ENCODE measurements around the gene GPR75.

The GPR75 gene

DNA sequence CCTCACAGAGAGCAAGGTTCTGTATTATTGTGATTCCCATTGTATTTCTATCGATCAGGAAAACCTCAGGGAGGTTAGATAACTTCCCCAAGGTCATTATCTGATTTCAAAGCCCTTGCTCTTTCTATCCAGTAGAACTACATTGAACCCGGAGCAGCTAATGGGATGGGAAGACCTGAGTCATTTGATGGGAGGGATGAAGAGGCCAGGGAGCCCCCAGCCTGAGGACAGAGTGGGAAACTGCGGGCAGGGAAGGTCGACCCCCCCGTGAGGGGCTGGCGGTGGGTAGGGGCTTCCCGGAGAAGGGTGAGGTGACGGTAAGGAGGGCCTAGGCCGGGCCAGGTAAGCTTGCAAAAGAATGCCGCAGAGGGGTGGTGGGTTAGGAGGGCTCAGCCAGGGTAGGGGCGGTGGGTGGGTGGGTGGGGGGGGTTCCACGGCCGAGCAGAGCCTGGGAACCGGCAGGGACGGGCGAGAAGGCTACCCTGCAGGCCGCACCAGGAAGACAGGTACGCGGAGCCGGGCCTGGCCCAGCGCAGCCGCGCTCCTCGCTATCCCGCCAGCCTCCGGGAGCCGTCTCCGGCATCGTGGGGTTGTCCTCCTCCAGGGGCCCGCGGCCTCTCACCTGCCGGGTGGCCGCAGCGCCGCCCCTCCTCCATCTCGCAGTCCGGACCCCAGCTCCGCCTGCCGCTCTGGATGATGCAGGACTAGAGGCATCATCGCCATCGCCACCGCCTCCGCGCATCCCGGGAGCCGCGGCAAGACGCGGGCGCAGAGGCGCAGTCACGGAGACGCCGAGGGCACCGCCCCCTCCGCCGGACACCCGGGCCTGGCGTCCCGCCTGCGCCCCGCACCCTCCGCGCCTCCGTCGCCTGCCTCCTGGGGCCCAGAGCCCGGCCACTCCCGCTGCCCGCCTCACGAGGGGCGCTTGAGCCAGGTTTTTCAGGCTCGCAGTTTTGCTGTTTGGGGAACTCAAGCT is at the start of gene GPR75:
Gene GPR75 (minus strand): TSS at position 762 of the 976 bp plus-strand sequence. CDS start 5,211 bp downstream, outside the sequence.
- no peaks in the 10 kb centered on the region for H3K27me3 ChIP-seq (ENCODE audit: insufficient read depth, insufficient read length)
- no peaks in the 10 kb centered on the region for H3K4me1 ChIP-seq (ENCODE audit: insufficient read depth, insufficient read length)
- no peak within 1 kb of the TSS for H3K4me3 ChIP-seq (ENCODE audit: insufficient read length, low read depth)
- no peaks in the 10 kb centered on the region for H3K9me3 ChIP-seq (ENCODE audit: insufficient read depth, low read length)
- TF ChIP-seq SUZ12 (IDR thresholded peaks at IDR 0.05; ENCODE audit: extremely low read depth, insufficient read depth, insufficient read length) = no peak
- TF ChIP-seq ZNF274 (IDR thresholded peaks at IDR 0.05; ENCODE audit: low read depth, low read length) = no peak
- no peak for TF ChIP-seq YY1 (IDR thresholded peaks at IDR 0.05; ENCODE audit: insufficient read depth, insufficient read length)
- H3K9ac ChIP-seq (ENCODE audit: insufficient read length, low read depth) = no peak within 1 kb of the TSS
- H3K36me3 ChIP-seq (ENCODE audit: insufficient read depth, insufficient read length, low read length) = peaks cover 17% of the 10 kb centered on the region
- DNase-seq (ENCODE audit: low read depth, low spot score) = no peak

DNA sequence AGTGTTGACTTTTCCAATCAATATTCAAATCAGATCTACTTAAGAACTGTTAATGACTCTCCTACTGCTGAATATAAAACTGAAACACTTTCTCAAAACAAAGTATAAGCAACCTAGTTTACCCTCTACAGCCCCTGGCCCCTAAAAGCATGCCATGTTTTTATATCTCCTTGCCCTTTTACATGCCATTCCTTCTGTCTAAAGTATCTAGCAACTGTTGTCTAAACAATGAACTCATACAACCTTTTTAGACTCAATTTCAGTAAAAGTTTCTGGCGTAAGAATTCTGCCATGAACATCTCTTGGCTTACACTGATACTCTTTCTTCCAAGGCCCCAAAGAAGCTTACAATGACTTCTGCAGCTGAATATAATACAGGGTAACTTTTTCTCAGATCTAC is 47.8 kb upstream of the GPR75 start:
- Histone ChIP-seq H3K36me3 (ENCODE audit: insufficient read depth, insufficient read length, low read length) (peaks cover 66% of the 10 kb centered on the region), H3K9me3 (ENCODE audit: insufficient read depth, low read length) (no peaks in the 10 kb centered on the region), H3K4me3 (ENCODE audit: insufficient read length, low read depth) (no peak overlapping the region)

DNA sequence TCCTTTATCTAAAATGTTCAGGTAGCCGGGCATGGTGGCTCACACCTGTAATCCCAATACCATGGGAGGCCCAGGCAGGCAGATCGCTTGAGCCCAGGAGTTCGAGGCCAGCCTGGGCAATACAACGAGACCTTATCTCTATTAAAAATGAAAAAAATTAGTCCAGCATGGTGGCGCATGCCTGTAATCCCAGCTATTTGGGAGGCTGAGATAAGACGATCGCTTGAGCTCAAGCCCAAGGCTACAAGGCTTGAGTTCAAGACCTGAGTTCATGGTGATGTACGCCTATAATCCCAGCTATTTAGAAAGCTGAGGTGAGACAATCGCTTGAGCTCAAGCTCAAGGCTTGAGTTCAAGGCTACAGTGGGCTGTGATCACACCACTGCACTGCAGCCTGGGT is 45.6 kb upstream of the GPR75 start:
- peaks cover 80% of the 10 kb centered on the region for H3K36me3 ChIP-seq (ENCODE audit: insufficient read depth, insufficient read length, low read length)

More for the DNA sequence above, 47.8 kb upstream of the GPR75 start:
- DNase-seq (ENCODE audit: low read depth, low spot score) = no peak
- no peak overlapping the region for H3K9ac ChIP-seq (ENCODE audit: insufficient read length, low read depth)
- no peak for TF ChIP-seq ZNF274 (IDR thresholded peaks at IDR 0.05; ENCODE audit: low read depth, low read length)
- TF ChIP-seq YY1 (IDR thresholded peaks at IDR 0.05; ENCODE audit: insufficient read depth, insufficient read length) = no peak
- TF ChIP-seq SUZ12 (IDR thresholded peaks at IDR 0.05; ENCODE audit: extremely low read depth, insufficient read depth, insufficient read length) = no peak
- H3K27me3 ChIP-seq (ENCODE audit: insufficient read depth, insufficient read length) = no peaks in the 10 kb centered on the region
- H3K4me1 ChIP-seq (ENCODE audit: insufficient read depth, insufficient read length) = no peaks in the 10 kb centered on the region

DNA sequence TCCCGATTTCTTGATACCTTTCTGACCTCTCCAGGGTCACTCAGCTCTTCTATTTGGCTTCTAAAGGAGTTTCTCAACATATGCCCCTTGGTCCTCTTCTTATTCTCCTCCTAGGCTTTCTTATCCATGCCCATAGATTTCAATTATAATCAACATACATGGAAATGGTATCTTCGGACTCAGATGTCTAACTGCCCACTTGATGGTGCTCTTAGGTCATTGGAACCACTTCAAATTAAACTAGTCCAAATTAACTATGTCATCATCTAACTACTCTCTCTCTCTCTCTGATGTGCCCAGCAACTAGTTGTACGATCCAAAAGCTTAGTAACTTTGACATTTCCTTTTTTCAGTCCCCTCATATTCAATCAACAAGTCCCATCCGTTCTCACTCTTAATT is 43.2 kb upstream of the GPR75 start:
- no peak for TF ChIP-seq SUZ12 (IDR thresholded peaks at IDR 0.05; ENCODE audit: extremely low read depth, insufficient read depth, insufficient read length)
- no peak for TF ChIP-seq ZNF274 (IDR thresholded peaks at IDR 0.05; ENCODE audit: low read depth, low read length)
- TF ChIP-seq YY1 (IDR thresholded peaks at IDR 0.05; ENCODE audit: insufficient read depth, insufficient read length) = no peak
- no peaks in the 10 kb centered on the region for H3K4me1 ChIP-seq (ENCODE audit: insufficient read depth, insufficient read length)
- DNase-seq (ENCODE audit: low read depth, low spot score) = no peak
- no peak overlapping the region for H3K4me3 ChIP-seq (ENCODE audit: insufficient read length, low read depth)
- H3K36me3 ChIP-seq (ENCODE audit: insufficient read depth, insufficient read length, low read length) = peaks cover 80% of the 10 kb centered on the region
- H3K9me3 ChIP-seq (ENCODE audit: insufficient read depth, low read length) = no peaks in the 10 kb centered on the region
- H3K27me3 ChIP-seq (ENCODE audit: insufficient read depth, insufficient read length) = no peaks in the 10 kb centered on the region
- no peak overlapping the region for H3K9ac ChIP-seq (ENCODE audit: insufficient read length, low read depth)

More for the DNA sequence above, 45.6 kb upstream of the GPR75 start:
- no peaks in the 10 kb centered on the region for H3K4me1 ChIP-seq (ENCODE audit: insufficient read depth, insufficient read length)
- TF ChIP-seq YY1 (IDR thresholded peaks at IDR 0.05; ENCODE audit: insufficient read depth, insufficient read length) (no peak), SUZ12 (IDR thresholded peaks at IDR 0.05; ENCODE audit: extremely low read depth, insufficient read depth, insufficient read length) (no peak), ZNF274 (IDR thresholded peaks at IDR 0.05; ENCODE audit: low read depth, low read length) (no peak)
- H3K9me3 ChIP-seq (ENCODE audit: insufficient read depth, low read length) = no peaks in the 10 kb centered on the region
- no peak for DNase-seq (ENCODE audit: low read depth, low spot score)
- H3K4me3 ChIP-seq (ENCODE audit: insufficient read length, low read depth) = no peak overlapping the region
- H3K27me3 ChIP-seq (ENCODE audit: insufficient read depth, insufficient read length) = no peaks in the 10 kb centered on the region
- no peak overlapping the region for H3K9ac ChIP-seq (ENCODE audit: insufficient read length, low read depth)

DNA sequence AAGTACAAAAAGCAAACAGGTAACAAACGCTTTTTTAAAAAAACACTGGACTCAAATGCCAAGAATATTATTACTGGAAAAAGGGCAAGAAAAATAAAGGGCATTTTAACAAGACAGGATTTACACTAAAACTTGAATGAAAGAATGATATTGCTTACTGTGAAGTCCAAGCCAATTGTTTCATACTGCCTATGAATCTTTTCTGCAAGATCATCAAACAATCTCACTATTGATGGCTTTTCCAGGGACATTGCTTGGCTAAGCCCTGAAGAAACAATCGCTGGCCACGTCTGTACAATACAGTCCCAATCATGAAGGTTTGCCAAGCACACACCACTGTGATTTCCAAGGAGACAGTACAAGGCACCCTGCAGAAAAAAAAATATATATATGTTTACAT is 41.4 kb upstream of the GPR75 start:
- DNase-seq (ENCODE audit: low read depth, low spot score) = no peak
- TF ChIP-seq YY1 (IDR thresholded peaks at IDR 0.05; ENCODE audit: insufficient read depth, insufficient read length) (no peak), SUZ12 (IDR thresholded peaks at IDR 0.05; ENCODE audit: extremely low read depth, insufficient read depth, insufficient read length) (no peak), ZNF274 (IDR thresholded peaks at IDR 0.05; ENCODE audit: low read depth, low read length) (no peak)
- Histone ChIP-seq H3K9ac (ENCODE audit: insufficient read length, low read depth) (no peak overlapping the region), H3K4me3 (ENCODE audit: insufficient read length, low read depth) (no peak overlapping the region), H3K27me3 (ENCODE audit: insufficient read depth, insufficient read length) (no peaks in the 10 kb centered on the region), H3K4me1 (ENCODE audit: insufficient read depth, insufficient read length) (no peaks in the 10 kb centered on the region), H3K9me3 (ENCODE audit: insufficient read depth, low read length) (no peaks in the 10 kb centered on the region), H3K36me3 (ENCODE audit: insufficient read depth, insufficient read length, low read length) (peaks cover 76% of the 10 kb centered on the region)

DNA sequence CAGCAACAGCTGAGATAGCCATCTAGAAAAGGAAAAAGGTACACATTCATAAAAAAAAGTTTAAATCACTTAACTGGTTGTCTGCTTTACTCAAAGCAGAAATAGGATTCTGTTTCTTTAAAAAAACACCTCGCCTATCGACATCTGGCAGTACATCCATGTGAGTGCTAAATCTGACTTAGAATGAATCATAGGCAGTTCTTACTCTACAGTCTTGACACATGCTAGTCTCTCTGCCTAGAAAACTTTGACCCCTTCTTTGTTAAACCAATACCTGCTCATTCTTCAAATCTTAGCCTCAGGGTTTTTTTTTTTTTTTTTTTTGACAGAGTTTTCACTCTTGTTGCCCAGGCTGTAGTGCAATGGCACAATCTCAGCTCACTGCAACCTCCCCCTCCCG is 37.1 kb upstream of the GPR75 start:
- Histone ChIP-seq H3K4me3 (ENCODE audit: insufficient read length, low read depth) (no peak overlapping the region), H3K36me3 (ENCODE audit: insufficient read depth, insufficient read length, low read length) (peaks cover 78% of the 10 kb centered on the region), H3K4me1 (ENCODE audit: insufficient read depth, insufficient read length) (no peaks in the 10 kb centered on the region), H3K9ac (ENCODE audit: insufficient read length, low read depth) (no peak overlapping the region), H3K9me3 (ENCODE audit: insufficient read depth, low read length) (no peaks in the 10 kb centered on the region), H3K27me3 (ENCODE audit: insufficient read depth, insufficient read length) (no peaks in the 10 kb centered on the region)
- DNase-seq (ENCODE audit: low read depth, low spot score) = no peak
- no peak for TF ChIP-seq YY1 (IDR thresholded peaks at IDR 0.05; ENCODE audit: insufficient read depth, insufficient read length)
- TF ChIP-seq ZNF274 (IDR thresholded peaks at IDR 0.05; ENCODE audit: low read depth, low read length) = no peak
- TF ChIP-seq SUZ12 (IDR thresholded peaks at IDR 0.05; ENCODE audit: extremely low read depth, insufficient read depth, insufficient read length) = no peak

All from NT2/D1 (cell line).